ENCODE measurements around the gene SGCD.

SGCD gene

GRCh38 chr5:156366521-156366920 is 39.6 kb downstream of the SGCD start:
- Histone ChIP-seq H3K9me3 (no peaks in the 10 kb centered on the region; the same call in 1 of the 2 replicates), H3K4me3 (ENCODE audit: low read depth, low read length) (no peak overlapping the region), H3K4me1 (no peaks in the 10 kb centered on the region), H3K27me3 (no peaks in the 10 kb centered on the region), H3K36me3 (no peaks in the 10 kb centered on the region)
- no peak for DNase-seq
- no peak for TF ChIP-seq CTCF (IDR thresholded peaks at IDR 0.05; ENCODE audit: low read depth, low read length)

GRCh38 chr5:156367597-156367996 is 40.6 kb downstream of the SGCD start:
- Histone ChIP-seq H3K4me1 (no peaks in the 10 kb centered on the region), H3K36me3 (no peaks in the 10 kb centered on the region), H3K4me3 (ENCODE audit: low read depth, low read length) (no peak overlapping the region), H3K9me3 (no peaks in the 10 kb centered on the region; the same call in 1 of the 2 replicates), H3K27me3 (no peaks in the 10 kb centered on the region)
- TF ChIP-seq CTCF (IDR thresholded peaks at IDR 0.05; ENCODE audit: low read depth, low read length) = no peak
- DNase-seq = no peak

GRCh38 chr5:156375895-156376495 is 49.0 kb downstream of the SGCD start:
- H3K4me3 ChIP-seq (ENCODE audit: low read depth, low read length) = no peak overlapping the region
- no peaks in the 10 kb centered on the region for H3K4me1 ChIP-seq
- no peaks in the 10 kb centered on the region for H3K36me3 ChIP-seq
- no peak for DNase-seq
- TF ChIP-seq CTCF (IDR thresholded peaks at IDR 0.05; ENCODE audit: low read depth, low read length) = no peak
- H3K27me3 ChIP-seq = no peaks in the 10 kb centered on the region
- no peaks in the 10 kb centered on the region for H3K9me3 ChIP-seq

- Histone ChIP-seq H3K27me3 (no peaks in the 10 kb centered on the region), H3K9me3 (no peaks in the 10 kb centered on the region), H3K36me3 (no peaks in the 10 kb centered on the region), H3K4me3 (ENCODE audit: low read depth, low read length) (no peak overlapping the region), H3K4me1 (no peaks in the 10 kb centered on the region)
- DNase-seq = no peak
- no peak for TF ChIP-seq CTCF (IDR thresholded peaks at IDR 0.05; ENCODE audit: low read depth, low read length)
These were observed 49.8 kb downstream of the SGCD start for GRCh38 chr5:156376751-156377150.

- no peak for TF ChIP-seq CTCF (IDR thresholded peaks at IDR 0.05; ENCODE audit: low read depth, low read length)
- Histone ChIP-seq H3K4me1 (no peaks in the 10 kb centered on the region), H3K9me3 (no peaks in the 10 kb centered on the region), H3K27me3 (no peaks in the 10 kb centered on the region), H3K36me3 (no peaks in the 10 kb centered on the region), H3K4me3 (ENCODE audit: low read depth, low read length) (no peak overlapping the region)
- DNase-seq = no peak
These were observed 51.2 kb downstream of the SGCD start for GRCh38 chr5:156378159-156378558.

- no peak overlapping the region for H3K4me3 ChIP-seq (ENCODE audit: low read depth, low read length)
- no peaks in the 10 kb centered on the region for H3K9me3 ChIP-seq
- H3K36me3 ChIP-seq = no peaks in the 10 kb centered on the region
- DNase-seq = no peak
- no peaks in the 10 kb centered on the region for H3K4me1 ChIP-seq
- H3K27me3 ChIP-seq = no peaks in the 10 kb centered on the region
- TF ChIP-seq CTCF (IDR thresholded peaks at IDR 0.05; ENCODE audit: low read depth, low read length) = no peak
These were observed 52.2 kb downstream of the SGCD start for GRCh38 chr5:156379206-156379605.

All from BE2C (cell line).